Adrenal gland (tissue), 5 donors: ENCODE measurements around the gene FMR1NB.

ENCODE experiments used
- POLR2A ChIP-seq, 2 donors: fragments of 450-650 bp; IDR thresholded peaks; one replicate each; pipeline ENCODE4 v1.6.1; 2017; ENCODE audit warnings: antibody characterized with exemption in 2 of 2, mild to moderate bottlenecking in 2 of 2, moderate library complexity in 1 of 2
- TF ChIP-seq, protein P1 (sequence below), 6 experiments: fragments of 450-650 bp in 4 of 6; fragments of 200-600 bp in 2 of 6; sonication (generic) in 1 of 6; IDR thresholded peaks; 1 replicate in 5 of 6; 2 replicates in 1 of 6; pipeline versions ENCODE4 v1.5.1 to v1.8.0; 2016 to 2021; ENCODE audit warnings: antibody characterized with exemption in 6 of 6, mild to moderate bottlenecking in 2 of 6, moderate library complexity in 1 of 6
- donor health status: DM: no; HTN: no; CAD: no.

DNA sequence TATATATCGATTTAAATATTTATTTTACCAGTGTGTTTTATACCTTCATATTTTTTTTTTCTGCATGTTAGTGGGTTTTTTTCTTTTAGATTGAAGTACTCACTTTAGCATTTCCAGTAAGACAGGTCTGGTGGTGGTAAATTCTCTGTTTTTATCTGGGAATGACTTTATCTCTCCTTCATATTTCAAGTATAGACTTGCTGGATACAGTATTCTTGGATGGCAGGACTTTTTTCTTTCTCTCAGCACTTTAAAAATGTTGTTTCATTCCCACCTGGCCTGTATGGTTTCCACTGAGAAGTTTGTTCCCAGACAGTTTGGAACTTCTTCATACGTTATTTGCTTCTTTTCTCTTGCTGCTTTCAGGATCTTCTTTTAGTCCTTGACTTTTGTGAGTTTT is 86.1 kb downstream of the FMR1NB start:
- TF ChIP-seq, protein P1, sequence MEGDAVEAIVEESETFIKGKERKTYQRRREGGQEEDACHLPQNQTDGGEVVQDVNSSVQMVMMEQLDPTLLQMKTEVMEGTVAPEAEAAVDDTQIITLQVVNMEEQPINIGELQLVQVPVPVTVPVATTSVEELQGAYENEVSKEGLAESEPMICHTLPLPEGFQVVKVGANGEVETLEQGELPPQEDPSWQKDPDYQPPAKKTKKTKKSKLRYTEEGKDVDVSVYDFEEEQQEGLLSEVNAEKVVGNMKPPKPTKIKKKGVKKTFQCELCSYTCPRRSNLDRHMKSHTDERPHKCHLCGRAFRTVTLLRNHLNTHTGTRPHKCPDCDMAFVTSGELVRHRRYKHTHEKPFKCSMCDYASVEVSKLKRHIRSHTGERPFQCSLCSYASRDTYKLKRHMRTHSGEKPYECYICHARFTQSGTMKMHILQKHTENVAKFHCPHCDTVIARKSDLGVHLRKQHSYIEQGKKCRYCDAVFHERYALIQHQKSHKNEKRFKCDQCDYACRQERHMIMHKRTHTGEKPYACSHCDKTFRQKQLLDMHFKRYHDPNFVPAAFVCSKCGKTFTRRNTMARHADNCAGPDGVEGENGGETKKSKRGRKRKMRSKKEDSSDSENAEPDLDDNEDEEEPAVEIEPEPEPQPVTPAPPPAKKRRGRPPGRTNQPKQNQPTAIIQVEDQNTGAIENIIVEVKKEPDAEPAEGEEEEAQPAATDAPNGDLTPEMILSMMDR (IDR thresholded peaks at IDR 0.05): no peak
- no peak for TF ChIP-seq POLR2A (IDR thresholded peaks at IDR 0.05)
